ENCODE results near the gene HYAL3.
"Not testable (repeated sequence)": the region's sequence is repeated elsewhere in the genome, so short reads cannot be mapped to it uniquely, and the experiment has no call there.

- TF ChIP-seq CTCF (IDR thresholded peaks at IDR 0.05); EZH2 (IDR thresholded peaks at IDR 0.05; ENCODE audit: borderline replicate concordance, insufficient read depth, low read depth, low read length, poor library complexity, severe bottlenecking): not testable (repeated sequence)
Measured at GRCh38 chr3:50272538-50272910, 26.7 kb downstream of the HYAL3 start.

Data from B cell (primary cell).